Stimulated activated CD8-positive, alpha-beta memory T cell treated with anti-CD3 and anti-CD28 coated beads, Interleukin-2, amount 100 ng/mL, for 48 hours (primary cell): ENCODE measurements around the gene EIF5A.

Source experiments
- DNase-seq, 2 donors: peaks; one replicate each; pipeline ENCODE4 v3.0.0-alpha.2; 2020; ENCODE audit warnings: low read depth in 2 of 2

The EIF5A gene

DNA sequence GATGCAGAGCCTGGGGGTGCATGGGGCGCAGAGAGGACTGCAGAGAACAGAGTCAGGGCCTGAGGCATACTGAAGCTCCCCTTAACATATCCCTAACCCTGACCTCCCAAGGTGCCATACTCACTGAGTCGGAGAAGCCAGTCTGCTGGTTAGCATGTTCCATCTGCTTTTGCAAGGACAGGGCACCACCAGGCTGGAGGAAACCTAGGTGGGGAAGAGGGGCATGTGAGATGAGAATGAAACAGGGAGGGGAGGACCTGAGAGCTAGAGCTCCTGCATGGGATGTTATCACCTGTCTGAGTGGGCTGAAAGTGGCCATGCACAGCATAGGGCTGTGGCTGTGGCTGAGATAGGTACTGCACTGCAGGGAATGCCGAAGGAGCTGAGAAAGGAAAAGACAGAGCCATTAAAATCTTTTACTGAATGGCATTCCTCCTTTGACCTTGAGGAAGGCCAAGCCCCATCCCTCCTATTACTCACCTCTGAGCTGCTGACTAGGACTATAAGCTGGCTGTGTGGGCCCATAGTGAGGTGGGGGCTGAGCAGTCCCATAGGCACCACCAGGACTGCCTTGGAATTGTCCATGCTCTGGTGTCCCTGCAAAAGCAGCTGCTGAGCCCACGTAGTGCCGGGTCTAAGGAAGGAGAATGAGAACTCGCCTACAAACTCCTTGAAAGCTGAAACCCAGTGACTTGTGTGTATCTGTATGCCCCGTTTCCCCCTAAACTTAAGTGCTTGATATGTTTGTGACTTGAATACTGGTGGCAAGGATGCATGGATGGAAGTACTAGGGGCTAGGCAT is 5.9 kb downstream of the EIF5A start:
- no peak for DNase-seq

DNA sequence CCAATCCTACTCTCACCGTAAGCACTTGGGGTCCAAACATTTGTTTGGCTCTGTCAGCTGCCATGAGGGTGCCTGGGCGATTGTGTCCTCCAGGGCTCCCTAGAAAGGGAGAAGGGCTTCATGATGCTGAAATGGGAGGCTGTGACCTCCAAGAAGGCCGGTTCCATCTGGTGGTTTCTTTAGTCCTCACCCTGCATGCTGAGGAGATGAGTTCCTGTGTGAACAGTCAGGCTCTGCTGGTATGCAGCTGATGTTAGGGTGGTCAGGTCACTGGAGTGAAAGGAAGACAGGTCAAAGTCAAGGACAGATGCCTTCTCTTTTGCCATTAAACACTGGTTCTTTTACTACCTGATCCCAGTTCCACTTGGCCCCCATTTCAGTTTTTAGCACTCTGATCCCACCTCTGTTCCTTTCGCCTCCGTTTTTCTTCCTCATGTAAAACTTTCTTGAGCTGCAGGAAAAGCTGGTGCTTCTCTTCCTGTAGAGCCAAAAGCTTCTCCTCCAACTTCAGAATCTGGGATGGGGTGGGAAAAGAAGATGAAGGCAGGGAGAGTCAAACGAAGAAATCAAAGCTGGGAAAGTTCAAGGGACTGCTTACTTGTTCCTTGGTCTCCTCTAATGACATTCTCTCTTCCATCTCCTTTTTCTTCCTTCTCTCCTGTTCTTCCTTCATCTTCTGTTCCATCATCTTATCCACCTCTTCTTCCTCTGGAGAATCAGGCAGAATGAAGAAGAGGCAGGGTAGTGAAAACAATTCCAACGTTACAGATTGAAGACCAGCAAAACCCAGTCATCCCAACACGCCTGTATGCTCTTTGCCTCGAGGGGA is 6.7 kb downstream of the EIF5A start:
- DNase-seq: no peak

DNA sequence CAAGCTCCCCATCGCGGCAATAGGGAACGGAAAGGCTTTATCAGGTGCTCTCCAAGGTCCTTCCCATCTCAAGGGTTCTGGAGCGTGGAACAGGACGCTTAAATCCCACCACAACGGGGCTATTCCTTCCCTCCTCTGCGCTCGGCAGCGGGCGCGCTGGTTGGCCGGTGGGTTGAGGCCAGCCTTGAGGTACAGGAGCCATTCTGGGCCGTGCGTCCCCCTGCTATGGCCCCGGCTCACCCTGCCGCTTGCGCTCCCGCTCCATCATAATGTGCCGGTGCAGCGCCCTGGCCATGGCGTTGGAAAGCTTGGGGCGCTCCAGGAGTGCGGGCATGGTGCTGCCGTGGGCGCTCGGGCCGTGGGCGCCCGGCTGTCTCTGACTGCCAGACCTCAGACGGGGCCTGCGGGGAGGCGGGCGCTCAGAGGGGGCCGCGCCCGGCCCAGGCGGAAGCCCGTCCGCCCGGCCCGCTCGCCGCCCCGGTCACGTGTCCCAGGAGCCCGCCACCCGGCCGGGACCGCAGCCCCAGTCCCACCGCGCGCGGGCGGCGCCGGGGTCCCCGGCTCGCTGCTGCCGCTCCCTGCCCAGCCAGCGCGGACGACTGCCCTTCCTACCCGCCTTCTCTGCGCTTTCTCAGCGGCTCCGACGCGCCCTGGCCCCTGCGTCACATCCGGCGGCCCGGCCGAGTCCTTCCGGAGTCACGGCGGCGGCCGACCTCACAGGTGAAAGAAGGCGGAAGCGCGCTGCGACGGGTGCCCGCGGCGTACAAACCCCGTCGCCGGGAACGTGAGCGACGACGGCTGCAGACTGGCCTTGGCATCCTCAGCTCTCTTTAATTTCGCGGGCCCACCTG is 7.5 kb downstream of the EIF5A start, which contains the start of gene GPS2:
TSS of gene GPS2 (minus strand) at position 642 of the 851 bp plus-strand sequence. CDS start at position 334, 308 bp downstream.
- DNase-seq: peak; percentile 90 to 94

DNA sequence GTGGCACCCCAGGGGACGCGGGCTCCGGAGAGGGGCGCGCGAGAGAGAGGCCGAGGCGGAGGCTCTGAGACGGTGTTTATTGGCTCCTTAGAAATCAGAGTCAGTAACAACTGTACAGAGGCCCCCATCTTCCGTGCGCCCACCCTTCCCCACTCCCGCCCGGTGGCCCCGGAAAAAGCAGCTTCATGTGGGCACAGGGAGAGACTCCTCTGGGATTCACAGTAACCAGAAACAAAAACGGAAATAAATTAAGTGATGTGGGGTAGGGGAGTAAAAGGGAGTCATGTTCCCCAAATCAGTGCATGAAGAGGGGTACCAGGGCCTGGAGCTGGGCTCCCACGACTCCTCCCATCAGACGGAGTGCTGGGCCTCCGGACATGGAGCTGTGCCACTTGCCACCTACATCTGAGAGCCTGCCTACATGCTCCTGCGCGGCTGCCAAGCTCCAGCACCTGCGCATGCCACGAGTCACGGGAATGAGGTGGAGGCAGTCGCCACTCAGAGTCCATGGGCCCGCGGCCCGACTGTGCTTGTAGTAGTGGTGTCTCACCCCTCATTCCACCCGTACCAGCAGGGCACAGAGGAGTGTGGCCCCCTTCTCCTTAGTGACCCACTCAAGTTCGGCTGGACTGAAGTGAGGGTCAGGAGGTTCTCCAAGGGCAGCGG is 8.3 kb downstream of the EIF5A start:
- DNase-seq: no peak

DNA sequence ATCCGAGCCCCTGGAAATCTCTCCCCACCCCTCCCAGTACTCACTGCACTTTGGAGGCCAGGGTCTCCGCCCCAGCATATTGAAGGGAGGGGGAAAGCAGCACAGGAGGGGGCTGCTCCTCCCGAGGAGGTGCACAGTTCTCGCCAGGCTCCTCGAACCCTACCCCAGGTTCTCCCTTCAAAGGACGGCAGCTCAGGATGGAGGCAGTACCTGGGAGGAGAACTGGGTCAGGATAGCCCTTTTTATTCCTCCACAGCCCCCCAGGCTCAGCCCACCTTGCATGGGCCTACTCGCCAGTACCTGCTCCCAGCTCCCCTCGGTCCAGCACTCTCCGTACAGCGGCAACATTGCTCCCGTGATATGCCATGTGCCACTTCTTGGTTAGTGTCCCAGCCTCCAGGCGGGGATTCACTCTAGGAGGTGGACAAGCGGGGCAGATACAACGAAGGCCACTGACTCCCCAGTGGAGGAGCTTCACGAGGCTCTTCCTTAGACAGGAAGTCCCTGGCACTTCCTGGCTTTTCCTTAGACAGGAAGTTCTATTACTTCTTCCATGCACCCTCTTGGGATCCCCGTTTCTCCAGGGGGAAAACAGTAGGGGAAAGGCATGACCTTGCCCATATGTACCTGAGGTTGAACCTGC is 9.9 kb downstream of the EIF5A start:
- DNase-seq: no peak

DNA sequence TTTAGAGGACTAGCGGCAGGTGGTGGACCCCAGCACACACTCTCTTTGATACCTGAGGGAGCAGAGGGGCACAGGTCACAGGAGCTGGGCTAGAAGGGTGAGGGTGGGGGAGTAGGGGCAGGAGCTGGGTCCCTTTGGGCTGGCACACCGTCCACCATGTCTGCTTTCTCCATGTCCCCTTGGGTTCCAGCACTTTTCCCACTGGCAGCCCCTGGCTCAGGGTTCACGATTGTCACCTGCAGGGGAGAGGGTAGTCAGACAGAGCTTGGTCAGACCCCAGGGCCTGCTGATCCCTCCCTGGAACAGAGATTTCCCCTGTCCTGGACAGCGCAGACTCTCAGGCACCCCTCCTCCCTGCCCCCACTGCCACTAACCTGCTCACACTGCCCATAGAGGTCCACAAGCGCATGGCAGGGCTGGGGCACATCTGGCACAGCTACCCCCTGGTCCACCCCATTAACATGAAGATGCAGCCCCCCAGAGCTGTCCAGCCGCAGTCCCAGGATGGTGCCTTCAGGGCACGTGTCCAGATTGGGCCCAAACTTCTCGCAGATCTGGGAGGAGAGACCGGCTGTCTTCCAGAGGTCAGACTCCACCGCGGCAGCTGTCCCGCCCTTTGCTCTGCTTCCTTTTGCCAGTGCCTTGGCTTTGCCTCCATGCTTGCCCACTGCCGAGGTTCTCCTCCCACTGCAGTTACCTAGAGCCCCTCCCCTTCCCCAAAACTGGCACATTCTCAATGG is 10.9 kb downstream of the EIF5A start:
- no peak for DNase-seq

DNA sequence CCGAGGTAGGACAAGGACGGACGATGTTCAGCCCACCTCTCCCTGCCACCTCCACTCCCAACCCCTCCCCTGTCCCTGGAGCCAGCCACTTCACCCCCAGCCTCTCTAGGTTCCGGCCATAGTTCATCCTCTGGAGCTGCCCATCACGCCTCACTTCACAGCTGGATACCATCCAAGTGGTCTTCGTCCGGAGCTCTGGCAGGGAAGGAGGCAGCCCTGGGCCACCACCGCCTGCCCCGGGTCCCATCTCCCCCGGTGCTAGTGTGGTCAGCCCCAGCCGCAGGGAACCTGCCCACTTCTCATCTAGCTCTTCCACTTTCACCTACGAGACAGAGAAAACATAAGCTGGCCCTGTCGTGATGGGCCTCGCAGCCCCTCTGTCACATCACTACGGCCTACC is 14.0 kb downstream of the EIF5A start:
- no peak for DNase-seq

DNA sequence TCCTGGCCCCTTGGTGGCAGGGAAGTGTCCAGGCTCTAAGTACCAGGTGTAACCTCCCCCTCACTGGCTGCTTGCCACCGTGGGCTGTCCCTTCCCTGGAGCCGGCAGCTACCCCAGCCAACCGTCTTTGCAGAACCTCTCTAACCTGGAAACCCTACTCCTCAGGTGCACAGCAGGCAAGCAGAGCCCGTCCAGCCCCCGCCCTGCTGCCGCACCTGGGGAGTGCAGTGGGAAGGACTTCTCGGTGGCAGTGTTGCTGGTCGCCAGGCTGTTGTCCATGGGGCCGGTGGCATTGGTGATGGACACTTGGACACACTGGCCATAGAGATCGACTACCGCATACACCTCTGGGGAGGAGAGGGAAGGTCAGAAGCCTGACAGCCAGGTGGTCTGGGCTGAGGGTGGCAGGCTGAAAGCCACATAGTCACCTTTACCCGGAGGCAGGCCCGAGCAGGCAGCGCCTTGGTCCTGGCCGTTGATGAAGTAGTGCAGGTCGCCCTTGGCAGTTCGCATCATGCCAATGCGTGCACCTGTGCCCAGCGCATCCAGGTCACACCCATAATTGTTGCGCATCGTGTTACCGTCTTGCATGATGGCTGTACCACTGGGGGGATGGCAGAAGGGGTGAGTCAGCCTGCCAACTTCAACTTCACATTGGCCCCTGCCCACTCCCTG is 15.2 kb downstream of the EIF5A start:
- no peak for DNase-seq

DNA sequence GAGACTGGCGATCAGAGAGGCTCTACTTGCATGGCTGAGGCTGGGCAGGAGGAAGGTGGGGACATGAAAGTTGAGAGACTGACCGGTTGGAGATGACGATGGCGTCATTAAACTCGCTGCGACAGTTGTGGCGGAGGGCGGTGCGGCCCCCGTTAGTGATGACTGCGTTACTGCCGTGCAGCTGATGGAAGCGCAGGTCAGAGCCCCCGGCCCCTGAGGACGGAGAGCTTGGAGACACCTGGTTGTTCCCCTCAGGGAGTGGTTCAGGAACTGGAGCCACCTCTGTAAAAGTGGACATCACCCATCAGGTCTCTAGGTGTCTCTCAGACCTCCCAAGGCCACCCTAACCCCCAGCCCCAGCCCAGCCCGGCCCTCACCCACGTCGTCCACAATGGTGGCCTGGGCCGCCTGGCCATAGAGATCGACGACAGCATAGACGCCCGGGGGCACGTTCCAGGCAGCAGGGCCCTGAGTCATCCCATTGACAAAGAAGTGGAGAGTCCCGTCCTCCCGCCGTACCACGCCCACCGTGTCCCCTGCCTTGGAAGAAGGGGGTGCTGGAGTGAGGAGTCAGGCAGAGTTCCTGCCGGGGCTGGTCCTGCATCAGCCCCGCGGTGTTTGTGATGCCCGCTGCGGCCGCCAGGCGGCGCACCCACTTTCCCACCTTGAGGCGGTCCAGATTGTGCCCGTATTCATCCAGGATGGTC is 16.5 kb downstream of the EIF5A start:
- DNase-seq: peak; percentile 49 to 55

DNA sequence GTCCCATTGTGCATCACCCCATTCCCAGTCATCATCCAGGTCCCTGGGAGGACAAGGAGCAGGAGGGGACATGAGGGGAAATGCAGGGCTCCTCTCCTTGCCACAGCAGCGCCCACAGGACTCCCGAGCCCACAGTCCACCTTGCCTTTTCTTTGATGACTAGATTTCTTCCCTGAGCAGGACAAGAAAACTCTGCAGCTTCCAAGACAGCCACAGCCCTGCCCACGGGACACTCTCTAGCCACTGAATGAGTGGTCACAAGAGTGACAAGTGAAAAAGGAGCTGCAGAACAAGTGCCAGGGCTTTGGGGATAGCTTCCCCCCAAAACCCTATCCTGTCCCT is 17.0 kb downstream of the EIF5A start:
- no peak for DNase-seq

DNA sequence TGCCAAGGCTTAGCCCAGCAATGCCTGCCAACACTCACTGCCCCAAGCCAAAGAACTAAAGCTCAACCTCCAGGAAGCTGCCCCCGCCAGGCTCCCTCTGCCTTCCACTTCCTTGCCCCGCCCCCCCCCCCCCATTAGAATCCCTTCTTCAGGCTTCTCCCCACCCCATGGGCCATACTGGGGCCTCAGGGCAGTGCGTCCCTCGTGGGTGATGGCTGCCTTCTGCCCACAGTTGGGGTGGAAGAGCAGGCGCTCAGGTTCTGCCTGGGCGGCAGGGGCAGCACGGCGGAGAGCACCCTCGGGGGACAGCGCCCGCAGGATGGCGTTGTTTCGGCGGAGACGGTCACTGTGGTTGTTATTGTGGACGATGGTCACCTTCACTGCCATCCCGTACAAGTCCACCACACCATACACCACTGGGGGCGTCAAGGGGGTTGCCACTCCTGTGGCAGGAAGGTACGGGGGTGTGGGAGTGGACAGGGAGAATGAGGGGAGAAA is 17.7 kb downstream of the EIF5A start:
- DNase-seq: no peak

DNA sequence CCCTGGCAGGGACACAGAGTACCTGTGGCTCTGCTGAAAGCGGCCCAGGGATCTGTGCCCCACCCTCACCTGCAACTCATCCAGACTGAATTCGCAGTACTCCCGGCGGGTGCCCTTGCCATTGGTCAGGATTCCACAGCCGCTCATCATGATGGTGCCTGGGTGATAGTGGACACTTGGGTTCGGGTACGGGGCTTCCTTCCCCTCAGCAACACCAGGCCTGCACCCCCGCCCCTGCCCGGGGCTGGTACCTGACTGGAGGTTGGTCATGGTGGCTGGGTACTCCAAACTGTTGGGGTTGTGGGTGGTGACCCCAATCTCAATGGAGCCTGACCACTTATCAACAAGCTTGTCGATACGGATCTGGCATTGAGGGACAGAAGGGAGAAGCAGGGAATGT is 18.8 kb downstream of the EIF5A start:
- no peak for DNase-seq

DNA sequence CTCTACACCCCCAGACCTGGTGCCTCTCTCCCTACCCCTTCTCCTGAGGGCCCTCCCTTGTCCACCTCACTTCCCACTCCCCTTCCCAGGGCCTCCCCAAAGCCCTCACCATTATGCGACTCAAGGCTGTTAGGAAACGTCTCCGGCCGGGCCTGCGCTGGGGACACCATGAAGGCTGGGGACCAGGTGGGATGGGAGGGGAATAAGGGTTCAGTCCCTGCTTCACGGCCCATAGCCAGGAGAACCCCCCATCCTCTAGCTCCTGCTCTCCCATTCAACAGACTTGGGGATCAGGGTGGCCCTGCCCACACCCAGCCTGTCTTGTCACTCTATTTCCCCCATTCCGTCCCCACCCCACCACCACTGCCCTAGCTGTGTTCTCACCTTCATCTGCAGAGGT is 19.6 kb downstream of the EIF5A start:
- DNase-seq: no peak

DNA sequence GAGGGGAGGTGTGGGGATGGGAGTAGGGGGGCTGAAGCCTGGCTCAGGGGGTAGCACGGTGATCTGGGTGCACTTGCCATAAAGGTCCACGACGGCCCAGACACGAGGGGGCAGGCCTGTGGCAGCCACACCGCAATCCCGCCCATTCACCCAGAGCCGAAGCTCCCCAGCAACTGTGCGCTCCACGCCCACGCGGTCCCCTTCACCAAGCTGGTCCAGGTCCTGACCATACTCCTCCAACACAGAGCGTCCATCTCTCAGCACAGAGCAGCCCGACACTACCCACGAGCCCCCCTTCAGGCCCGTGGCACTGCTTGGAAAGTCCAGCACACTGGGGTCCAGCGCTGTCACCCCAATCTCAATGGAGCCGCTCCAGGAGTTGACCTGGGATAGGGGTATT is 20.1 kb downstream of the EIF5A start:
- DNase-seq: no peak

DNA sequence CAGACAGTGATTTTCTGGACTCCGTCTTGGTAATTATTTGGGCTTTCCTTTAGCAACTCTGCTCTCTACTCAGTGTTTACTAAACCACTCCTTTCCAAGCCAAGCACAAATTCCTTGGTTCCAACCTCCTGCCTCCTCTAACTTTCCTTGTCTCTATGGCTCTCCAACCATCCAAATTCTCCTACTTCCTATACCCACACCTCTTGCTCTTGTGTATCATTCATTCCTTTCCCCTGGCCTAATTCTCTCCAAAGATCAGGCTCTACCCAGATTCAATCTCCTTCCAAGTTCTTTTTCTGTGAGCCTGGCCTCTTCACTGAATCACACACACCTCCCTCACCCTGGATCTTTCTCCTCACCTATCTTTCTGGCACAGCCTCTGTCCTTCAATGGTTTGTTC is 20.6 kb downstream of the EIF5A start:
- DNase-seq: no peak

DNA sequence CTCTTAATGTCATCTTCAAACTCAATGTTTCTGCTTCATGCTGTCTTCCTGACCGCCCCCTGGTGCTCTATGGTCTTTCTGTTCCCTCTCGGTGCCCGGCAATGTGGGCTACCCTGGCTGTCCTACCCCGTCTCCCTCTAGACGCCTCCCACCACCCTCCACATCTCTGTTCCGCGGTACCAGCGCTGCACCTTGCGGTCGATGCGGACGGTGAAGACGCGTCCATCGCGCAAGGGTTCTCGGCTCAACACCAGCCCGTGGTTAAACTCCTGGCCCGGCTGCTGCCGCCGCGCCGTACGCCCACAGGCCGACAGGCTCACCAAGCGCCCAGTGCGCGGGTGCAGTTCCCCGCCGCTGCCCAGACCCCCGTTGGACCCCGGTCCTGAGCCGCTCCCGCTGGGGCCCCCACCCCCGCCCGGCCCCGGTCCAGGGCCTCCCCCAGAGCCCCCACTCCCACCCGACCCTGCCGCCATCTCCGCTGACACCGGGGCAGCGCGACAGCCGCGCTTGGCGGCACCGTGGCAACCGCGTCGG is 21.5 kb downstream of the EIF5A start, which contains the start of gene NEURL4:
TSS of gene NEURL4 (minus strand) at position 496 of the 534 bp plus-strand sequence. CDS start at position 473, 23 bp downstream.
- DNase-seq: no peak

DNA sequence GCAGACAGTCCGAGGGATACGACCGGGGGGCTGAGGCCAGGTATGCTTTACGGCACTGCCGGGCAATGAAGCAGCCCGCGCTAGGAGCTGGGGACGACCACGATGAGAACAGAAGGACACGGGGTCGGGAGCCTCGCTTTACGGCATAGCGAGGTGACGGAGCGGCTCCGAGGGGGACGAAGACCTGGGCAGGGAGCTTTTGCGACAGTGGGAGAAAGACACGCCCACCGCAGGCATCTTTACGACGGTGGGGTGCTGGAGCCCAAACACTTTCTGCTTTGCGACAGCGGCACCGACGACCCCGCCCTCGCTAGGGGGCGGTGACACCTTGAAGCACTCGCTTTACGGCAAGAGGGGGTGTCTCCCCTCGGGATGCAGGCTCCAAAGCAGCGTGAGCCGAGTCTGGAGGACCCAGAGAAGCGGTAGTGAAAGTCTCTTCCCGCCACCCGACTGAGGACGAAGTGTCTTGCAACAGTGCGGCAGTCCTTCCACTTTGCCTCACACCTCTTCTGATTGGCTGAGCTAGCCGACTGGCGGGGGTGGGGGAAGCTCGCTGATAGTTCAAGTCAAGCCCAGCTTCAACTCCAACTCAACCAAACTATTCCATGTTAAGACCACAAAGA is 22.1 kb downstream of the EIF5A start:
- DNase-seq: peak; percentile 94

DNA sequence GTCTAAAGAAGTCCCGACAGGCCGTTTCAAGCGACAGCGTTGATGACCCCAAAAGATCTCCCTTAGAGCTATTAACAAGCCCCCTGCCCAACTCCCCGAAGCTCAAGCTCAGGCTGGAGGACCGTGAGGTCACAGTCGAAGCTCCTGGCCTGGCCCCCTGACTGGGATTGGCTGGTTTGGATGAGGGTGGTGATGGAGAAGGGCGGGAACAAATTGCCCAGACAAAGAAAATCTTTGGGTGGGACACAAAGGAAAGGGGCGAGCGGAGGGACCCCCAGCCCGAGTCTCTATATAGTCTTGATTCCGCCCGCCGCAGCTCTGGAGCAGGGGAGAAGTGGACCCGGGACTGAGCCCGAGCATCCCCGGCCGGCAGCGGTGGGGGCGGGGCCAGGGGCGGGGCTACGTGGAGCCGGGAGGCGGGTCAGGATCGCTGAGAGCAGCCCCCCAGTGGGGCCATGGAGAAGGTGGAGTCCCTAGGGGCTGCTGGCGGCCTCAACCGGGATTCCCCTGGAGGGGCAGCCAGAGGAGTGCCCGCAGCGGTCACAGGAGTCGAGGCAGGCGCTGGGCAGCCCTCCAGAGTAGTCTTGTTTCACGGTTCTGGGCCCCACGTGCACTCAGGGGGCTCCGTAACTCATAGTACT is 22.7 kb downstream of the EIF5A start:
- DNase-seq: peak; percentile 73 to 77
